Omental fat pad (tissue), 4 donors: ENCODE data around the gene KCNMB2. TPM values are rescaled to one million over a fixed set of nuclear protein-coding genes. Genes with fewer than 3 reads are reported as not detected.

Source experiments
- ATAC-seq: fragments of 150-250 bp; one replicate; pipeline ENCODE4 v1.9.1; 2016; ENCODE audit warnings: mild to moderate bottlenecking, moderate library complexity; ENCODE audit not compliant: low FRiP score
- DNase-seq: peaks from one replicate; pipeline ENCODE4 v3.0.0-alpha.2; 2019; ENCODE audit warnings: low spot score
- total RNA-seq, 4 donors: library from RNA; depleted of rRNA; stranded (reverse); fragments of >200 nt; gene quantifications; one replicate each; pipeline ENCODE4 v1.1.0, GENCODE V29; 2016
- TF ChIP-seq, protein P1 (sequence below), 3 donors: fragments of 450-650 bp; IDR thresholded peaks; one replicate each; pipeline ENCODE4 v1.5.1; 2016 to 2017; ENCODE audit warnings: antibody characterized with exemption in 3 of 3, mild to moderate bottlenecking in 3 of 3, moderate library complexity in 2 of 3

KCNMB2 gene
- total RNA-seq, 4 donors from 2014 or later = 0.24 to 0.65 TPM; not detected in 2

DNA sequence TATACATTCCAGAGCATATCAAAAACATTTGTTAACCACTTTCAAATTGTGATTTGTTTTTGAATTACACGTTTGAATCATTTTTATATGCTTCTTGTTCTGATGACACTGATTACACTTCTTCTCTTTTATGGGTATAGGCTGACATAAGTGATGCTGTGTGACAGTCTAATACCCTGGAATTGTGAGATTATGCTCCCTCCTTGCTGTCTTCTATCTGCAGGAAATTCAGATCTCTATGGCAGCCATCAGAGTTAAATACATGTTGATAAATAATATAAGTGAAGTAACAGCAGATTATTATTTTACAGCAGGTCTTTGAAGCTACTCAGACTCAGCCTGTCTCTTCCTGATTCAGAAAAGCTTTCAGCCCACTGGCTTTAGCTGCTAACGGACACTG, 286.5 kb downstream of the KCNMB2 start:
- ATAC-seq (no peak), DNase-seq (no peak)
- TF ChIP-seq, protein P1, sequence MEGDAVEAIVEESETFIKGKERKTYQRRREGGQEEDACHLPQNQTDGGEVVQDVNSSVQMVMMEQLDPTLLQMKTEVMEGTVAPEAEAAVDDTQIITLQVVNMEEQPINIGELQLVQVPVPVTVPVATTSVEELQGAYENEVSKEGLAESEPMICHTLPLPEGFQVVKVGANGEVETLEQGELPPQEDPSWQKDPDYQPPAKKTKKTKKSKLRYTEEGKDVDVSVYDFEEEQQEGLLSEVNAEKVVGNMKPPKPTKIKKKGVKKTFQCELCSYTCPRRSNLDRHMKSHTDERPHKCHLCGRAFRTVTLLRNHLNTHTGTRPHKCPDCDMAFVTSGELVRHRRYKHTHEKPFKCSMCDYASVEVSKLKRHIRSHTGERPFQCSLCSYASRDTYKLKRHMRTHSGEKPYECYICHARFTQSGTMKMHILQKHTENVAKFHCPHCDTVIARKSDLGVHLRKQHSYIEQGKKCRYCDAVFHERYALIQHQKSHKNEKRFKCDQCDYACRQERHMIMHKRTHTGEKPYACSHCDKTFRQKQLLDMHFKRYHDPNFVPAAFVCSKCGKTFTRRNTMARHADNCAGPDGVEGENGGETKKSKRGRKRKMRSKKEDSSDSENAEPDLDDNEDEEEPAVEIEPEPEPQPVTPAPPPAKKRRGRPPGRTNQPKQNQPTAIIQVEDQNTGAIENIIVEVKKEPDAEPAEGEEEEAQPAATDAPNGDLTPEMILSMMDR (IDR thresholded peaks at IDR 0.05) = no peak

DNA sequence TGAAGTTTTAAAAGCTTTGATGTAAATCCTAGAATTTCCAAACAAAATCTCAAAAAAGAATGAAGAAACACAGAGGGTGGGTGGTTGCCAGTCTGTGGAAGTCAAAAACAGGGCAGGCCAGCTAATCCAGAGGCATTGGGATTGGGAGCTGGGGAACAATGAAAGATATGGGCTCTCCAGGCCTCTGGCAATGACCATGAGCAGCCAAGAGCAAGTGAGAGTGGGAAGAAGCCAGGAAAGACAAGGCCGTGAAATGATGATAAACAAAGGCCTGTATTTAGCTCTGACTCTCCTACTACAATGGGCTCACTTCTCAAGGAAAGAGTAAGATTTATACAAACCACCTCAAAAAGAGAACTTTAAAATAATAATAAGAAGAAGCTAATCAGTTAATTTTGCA, 286.9 kb downstream of the KCNMB2 start:
- TF ChIP-seq, protein P1 (IDR thresholded peaks at IDR 0.05) = no peak
- ATAC-seq (no peak), DNase-seq (no peak)

DNA sequence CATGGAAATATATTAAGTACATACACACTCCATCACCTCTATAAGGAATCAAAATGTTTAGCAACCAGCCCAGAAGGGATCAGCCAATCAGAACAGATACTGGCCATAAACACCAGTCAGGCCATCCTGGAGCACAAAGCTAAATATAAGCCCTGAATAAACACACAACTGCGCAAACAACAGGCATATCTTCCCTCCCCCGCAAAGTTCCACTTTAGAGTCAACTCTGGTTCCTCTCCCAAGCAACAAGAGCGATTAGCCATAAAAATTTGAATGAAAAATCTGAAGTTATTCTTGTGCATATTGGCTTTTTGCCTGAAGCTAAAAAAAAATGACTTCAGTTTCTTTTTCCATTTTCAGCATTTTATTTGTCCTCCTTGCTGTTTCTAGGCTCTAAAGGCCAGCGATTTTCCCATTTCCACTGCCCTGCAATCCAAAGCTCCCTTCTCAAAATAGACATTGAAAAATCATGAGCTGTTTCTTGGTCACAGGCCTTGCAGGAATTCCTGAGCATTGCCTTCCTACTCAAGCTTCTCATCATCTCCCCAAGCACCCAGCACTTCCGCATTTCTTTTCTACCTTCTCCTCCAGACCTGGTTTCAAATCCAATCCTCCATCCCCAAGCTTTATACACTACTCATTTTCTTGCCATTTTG, 287.5 kb downstream of the KCNMB2 start:
- DNase-seq (no peak), ATAC-seq (no peak)
- TF ChIP-seq, protein P1 (IDR thresholded peaks at IDR 0.05) = no peak

DNA sequence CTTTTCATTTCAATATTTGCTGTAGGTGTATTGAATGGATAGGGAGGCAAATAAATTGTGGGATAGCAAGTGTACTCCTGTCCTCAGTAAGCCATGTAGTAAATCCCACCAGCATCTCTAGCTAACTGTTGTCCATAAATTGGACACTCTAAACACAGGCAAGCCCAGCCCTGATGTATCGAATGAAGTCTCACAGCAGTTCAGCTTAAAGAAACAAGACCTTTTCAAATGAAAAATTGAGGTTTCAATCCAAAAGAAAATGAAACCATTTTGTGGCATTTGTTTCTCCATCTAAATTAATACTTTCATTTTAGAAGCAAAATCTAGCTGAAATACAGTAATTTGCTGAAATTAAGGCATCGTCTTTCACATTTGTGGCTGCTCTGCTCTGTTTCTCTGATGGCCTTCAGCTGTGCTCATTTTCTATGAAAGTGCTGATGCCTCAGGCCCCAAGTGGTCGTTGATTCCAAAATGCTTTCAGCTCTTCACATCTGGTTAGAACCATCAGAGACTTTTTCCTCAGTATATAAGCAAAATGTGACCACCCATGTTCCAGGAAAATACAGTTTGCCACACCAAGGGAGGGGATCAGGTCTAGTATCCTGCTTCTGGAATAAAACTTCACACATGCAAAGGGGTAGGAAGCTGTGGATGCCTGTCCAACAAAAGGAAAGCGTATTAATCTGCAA, 290.3 kb downstream of the KCNMB2 start:
- DNase-seq (no peak), ATAC-seq (no peak)
- TF ChIP-seq, protein P1 (IDR thresholded peaks at IDR 0.05) = no peak

DNA sequence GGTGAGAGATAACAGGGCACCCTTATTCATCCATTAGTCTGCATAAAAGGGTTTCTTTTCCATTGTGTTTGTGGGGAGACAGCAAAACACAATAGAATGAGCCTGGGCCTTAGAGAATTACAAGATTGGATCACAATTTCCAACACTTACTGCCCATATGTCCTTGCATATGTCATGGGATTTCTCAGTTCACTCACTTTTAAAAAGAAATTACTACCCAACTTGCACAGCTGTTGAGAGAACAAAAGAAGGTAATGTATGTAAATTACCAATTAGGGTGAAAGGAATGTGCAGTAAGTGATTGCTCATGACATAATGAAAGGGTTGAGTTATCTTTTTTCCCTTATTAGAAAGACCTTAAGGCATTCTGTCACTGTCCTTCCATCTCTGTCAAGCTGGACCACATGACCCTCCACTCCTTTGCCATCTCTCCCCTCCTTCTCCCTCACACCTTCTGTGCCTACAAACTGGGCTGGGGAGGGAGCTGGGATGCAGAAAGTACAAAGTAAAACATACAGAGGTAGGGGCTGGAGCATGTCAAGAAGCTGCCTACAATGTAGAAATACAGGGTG, 291.1 kb downstream of the KCNMB2 start:
- ATAC-seq (no peak), DNase-seq (no peak)
- TF ChIP-seq, protein P1 (IDR thresholded peaks at IDR 0.05) = no peak

DNA sequence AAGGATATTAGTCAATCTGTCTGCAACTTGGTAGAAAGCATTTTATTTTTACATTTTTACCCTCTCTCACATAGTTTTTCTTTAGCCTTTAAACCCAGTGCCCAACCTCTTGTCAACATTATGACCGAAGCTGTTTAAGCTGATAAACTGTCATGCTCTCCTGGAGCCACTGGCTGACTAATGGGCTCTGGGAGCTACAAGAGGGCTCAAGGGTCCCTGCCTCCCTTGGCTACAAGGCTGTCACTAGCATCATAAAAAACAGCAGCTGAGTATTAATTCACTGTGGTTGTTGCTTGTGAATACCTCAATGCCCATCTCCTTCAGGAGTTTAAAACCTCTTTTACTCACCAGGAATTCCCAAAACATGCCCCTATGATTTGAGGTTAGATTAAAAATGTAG, 297.5 kb downstream of the KCNMB2 start:
- TF ChIP-seq, protein P1 (IDR thresholded peaks at IDR 0.05) = no peak
- no peak for ATAC-seq

More for the DNA sequence above, 297.5 kb downstream of the KCNMB2 start:
- DNase-seq = no peak
